OCI-LY3 (cell line): Measurements from ENCODE around the gene NTN4.

ENCODE experiments used
- H2AFZ ChIP-seq: fragments of 200-600, 300-600 bp; shearing (Covaris generic); 2 replicates; pipeline ENCODE4 v1.6.0; 2014; ENCODE audit warnings: antibody characterized with exemption, low read depth, low read length
- H3K27ac ChIP-seq: fragments of 200-600, 300-600 bp; sonication (generic); 2 replicates; pipeline ENCODE4 v1.5.1; 2014; ENCODE audit warnings: mild to moderate bottlenecking, low read length, moderate library complexity, mixed read lengths
- H3K27me3 ChIP-seq: fragments of 200-600, 300-600 bp; sonication (generic); 2 replicates; pipeline ENCODE4 v1.6.1; 2014; ENCODE audit warnings: low read depth, low read length, mixed read lengths
- H3K36me3 ChIP-seq: fragments of 200-600, 300-600 bp; sonication (generic); replicated peaks from 2 replicates; pipeline ENCODE3; 2014; ENCODE audit warnings: low read depth, low read length, mixed read lengths
- H3K4me1 ChIP-seq: fragments of 300-600, 200-600 bp; sonication (generic); 2 replicates; pipeline ENCODE4 v1.6.1; 2014; ENCODE audit warnings: low read length, mixed read lengths
- H3K4me2 ChIP-seq: fragments of 200-600, 300-600 bp; sonication (generic); 2 replicates; pipeline ENCODE4 v1.6.1; 2014; ENCODE audit warnings: low read length, mixed read lengths
- H3K4me3 ChIP-seq: fragments of 300-600, 200-600 bp; sonication (generic); 2 replicates; pipeline ENCODE4 v1.5.1; 2014; ENCODE audit warnings: antibody characterized with exemption, mild to moderate bottlenecking, low read length, moderate library complexity
- H3K79me2 ChIP-seq: fragments of 300-600, 200-600 bp; shearing (Covaris generic); 2 replicates; pipeline ENCODE4 v1.6.1; 2014; ENCODE audit warnings: mild to moderate bottlenecking, low read length, mixed read lengths
- H3K9ac ChIP-seq: fragments of 300-600, 200-600 bp; shearing (Covaris generic); 2 replicates; pipeline ENCODE4 v1.6.0; 2014; ENCODE audit warnings: mild to moderate bottlenecking, low read length, moderate library complexity
- H3K9me3 ChIP-seq: fragments of 200-600, 300-600 bp; shearing (Covaris generic); 2 replicates; pipeline ENCODE4 v1.6.1; 2014; ENCODE audit warnings: low read length, mixed read lengths; ENCODE audit not compliant: insufficient read depth
- H4K20me1 ChIP-seq: fragments of 200-600, 300-600 bp; sonication (generic); 2 replicates; pipeline ENCODE4 v1.6.1; 2016; ENCODE audit warnings: low read length, mixed read lengths; ENCODE audit not compliant: insufficient read depth
- EZH2phosphoT487 ChIP-seq: fragments of 200-600 bp; shearing (Covaris generic); IDR thresholded peaks from 2 replicates; pipeline ENCODE4 v1.6.1; 2018; ENCODE audit warnings: antibody characterized with exemption, mixed run types, low read depth
- TF ChIP-seq, protein P1 (sequence below): fragments of 200-600, 300-600 bp; sonication (generic); IDR thresholded peaks from 2 replicates; pipeline ENCODE4 v1.5.1; 2014; ENCODE audit warnings: antibody characterized with exemption, low read length, low read depth

The NTN4 gene

DNA sequence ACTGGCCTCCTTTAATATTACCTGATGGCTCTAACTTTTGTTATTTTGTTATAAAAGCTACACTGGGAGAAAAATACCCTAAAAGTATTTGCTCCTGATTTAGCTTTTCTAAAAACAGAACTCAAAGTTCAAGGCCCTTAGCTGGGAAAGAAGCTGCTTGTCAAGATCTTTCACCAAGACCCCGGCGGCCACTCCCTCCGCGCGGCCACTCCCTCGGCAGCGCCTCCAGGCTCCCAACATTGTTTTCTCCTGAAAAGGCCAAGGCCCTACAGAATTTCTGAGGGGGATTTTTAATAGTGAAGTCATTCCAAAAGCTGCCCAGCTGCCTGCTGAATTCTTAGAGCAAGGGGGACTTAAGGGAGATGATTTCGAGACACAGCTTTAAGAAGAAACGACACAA is 96.4 kb downstream of the NTN4 start:
- Histone ChIP-seq H3K4me2 (no peak overlapping the region), H3K79me2 (no peaks in the 10 kb centered on the region), H3K36me3 (no peaks in the 10 kb centered on the region), H2AFZ (no peak overlapping the region), H4K20me1 (no peaks in the 10 kb centered on the region), H3K4me3 (no peak overlapping the region), H3K9ac (no peak overlapping the region), H3K9me3 (no peaks in the 10 kb centered on the region), H3K4me1 (no peaks in the 10 kb centered on the region), H3K27me3 (peaks cover 18% of the 10 kb centered on the region), H3K27ac (no peak overlapping the region)
- TF ChIP-seq, protein P1, sequence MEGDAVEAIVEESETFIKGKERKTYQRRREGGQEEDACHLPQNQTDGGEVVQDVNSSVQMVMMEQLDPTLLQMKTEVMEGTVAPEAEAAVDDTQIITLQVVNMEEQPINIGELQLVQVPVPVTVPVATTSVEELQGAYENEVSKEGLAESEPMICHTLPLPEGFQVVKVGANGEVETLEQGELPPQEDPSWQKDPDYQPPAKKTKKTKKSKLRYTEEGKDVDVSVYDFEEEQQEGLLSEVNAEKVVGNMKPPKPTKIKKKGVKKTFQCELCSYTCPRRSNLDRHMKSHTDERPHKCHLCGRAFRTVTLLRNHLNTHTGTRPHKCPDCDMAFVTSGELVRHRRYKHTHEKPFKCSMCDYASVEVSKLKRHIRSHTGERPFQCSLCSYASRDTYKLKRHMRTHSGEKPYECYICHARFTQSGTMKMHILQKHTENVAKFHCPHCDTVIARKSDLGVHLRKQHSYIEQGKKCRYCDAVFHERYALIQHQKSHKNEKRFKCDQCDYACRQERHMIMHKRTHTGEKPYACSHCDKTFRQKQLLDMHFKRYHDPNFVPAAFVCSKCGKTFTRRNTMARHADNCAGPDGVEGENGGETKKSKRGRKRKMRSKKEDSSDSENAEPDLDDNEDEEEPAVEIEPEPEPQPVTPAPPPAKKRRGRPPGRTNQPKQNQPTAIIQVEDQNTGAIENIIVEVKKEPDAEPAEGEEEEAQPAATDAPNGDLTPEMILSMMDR = no peak
- no peak for TF ChIP-seq EZH2phosphoT487

DNA sequence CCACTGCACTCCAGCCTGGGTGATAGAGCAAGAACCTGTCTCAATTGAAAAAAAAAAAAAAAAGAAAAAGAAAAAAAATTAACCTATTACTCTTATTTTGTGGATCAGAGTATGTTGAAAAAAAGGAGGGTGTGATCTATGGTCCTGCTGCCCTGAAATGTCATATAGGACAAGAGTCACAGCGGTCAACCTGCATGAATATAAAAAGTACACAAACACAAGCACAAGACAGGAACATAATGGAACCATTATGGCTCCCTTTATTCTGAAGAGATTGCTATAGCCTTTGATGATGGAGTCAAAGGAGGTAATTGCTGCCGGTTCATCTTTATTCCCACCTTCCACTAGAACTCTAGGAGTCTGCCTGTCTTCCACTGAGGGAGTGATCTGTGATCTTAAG is 96.9 kb downstream of the NTN4 start:
- Histone ChIP-seq H3K4me3 (no peak overlapping the region), H3K9me3 (no peaks in the 10 kb centered on the region), H3K36me3 (no peaks in the 10 kb centered on the region), H3K9ac (no peak overlapping the region), H3K4me1 (no peaks in the 10 kb centered on the region), H3K79me2 (no peaks in the 10 kb centered on the region), H3K27ac (no peak overlapping the region), H4K20me1 (no peaks in the 10 kb centered on the region), H3K27me3 (peaks cover 15% of the 10 kb centered on the region), H3K4me2 (no peak overlapping the region), H2AFZ (no peak overlapping the region)
- TF ChIP-seq, protein P1 = no peak
- no peak for TF ChIP-seq EZH2phosphoT487

DNA sequence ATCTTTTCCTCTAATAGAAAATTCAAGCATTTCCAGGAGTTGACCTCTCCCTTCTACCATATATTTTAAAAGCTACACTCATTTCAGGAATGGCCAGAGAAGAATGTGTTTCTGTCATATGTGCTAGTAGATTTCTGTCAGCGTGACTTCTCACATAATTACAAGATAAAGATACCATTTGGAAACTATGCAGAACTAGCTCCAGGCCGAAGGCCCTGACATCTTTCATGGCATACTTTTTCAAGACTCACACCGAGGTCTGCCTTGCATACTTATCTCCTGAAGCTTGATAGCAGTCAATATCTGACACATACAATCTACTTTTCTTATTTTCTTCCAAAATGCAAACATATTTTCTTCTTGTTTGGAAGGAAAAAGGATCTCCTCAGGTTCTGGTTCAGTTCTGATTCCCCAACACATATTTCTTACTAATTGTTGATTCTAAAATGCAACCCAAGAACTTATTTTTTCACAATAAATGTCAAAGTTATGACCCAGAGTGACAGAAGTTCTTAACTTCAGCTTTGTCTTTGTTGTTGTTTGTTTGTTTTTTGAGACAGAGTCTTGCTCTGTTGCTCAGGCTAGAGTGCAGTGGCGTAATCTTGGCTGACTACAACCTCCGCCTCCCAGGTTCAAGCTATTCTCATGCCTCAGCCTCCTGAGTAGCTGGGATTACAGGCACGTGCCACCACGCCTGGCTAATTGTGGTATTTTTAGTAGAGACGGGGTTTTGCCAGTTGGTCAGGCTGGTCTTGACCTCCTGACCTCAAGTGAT is 99.5 kb downstream of the NTN4 start:
- Histone ChIP-seq H3K4me2 (no peak overlapping the region), H3K4me3 (no peak overlapping the region), H4K20me1 (no peaks in the 10 kb centered on the region), H3K36me3 (no peaks in the 10 kb centered on the region), H3K79me2 (no peaks in the 10 kb centered on the region), H3K27me3 (peaks cover 19% of the 10 kb centered on the region), H3K9ac (no peak overlapping the region), H3K27ac (no peak overlapping the region), H2AFZ (no peak overlapping the region), H3K9me3 (no peaks in the 10 kb centered on the region), H3K4me1 (no peaks in the 10 kb centered on the region)
- TF ChIP-seq EZH2phosphoT487 = no peak
- TF ChIP-seq, protein P1 = no peak

DNA sequence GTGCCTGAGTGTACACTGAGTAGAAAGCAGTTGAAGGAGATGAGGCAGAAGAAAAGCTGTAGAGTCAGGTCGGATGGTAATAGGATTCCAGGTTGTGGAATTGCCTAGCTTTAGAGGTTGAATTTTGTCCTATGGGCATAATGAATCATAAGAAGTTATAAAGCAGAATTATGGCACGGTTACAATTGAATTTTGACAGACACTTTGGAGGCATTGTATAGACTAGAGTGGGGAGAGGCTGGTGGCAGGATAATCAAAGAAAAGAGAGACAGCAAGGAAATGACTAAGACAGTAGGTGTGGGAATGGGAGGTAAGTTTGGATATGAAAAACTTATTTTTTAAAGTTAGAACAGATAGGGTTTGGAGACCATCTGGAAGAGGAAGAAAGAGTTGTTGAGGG is 102.6 kb downstream of the NTN4 start:
- no peak overlapping the region for H3K27ac ChIP-seq
- no peak overlapping the region for H2AFZ ChIP-seq
- H3K27me3 ChIP-seq = peaks cover 30% of the 10 kb centered on the region
- H3K9ac ChIP-seq = no peak overlapping the region
- H3K4me2 ChIP-seq = no peak overlapping the region
- TF ChIP-seq EZH2phosphoT487 = no peak
- TF ChIP-seq, protein P1 = no peak
- no peaks in the 10 kb centered on the region for H3K79me2 ChIP-seq
- H3K4me3 ChIP-seq = no peak overlapping the region
- no peaks in the 10 kb centered on the region for H3K9me3 ChIP-seq
- no peaks in the 10 kb centered on the region for H3K36me3 ChIP-seq
- no peaks in the 10 kb centered on the region for H4K20me1 ChIP-seq
- no peaks in the 10 kb centered on the region for H3K4me1 ChIP-seq
